Occipital lobe (tissue), 2 donors: ENCODE data around the gene GALNT14. TPM values are rescaled to one million over a fixed set of nuclear protein-coding genes. Genes with fewer than 3 reads are reported as not detected.

Source experiments
- DNase-seq: peaks from one replicate; lab custom pipeline; 2025; lab: John Stamatoyannopoulos, UW
- total RNA-seq: library from RNA; depleted of rRNA; stranded (reverse); fragments of >200 nt; gene quantifications from one replicate; pipeline ENCODE4 v1.2.3, GENCODE V29; 2014

The GALNT14 gene
- total RNA-seq, 1 donor from 2014 or later, result 4.7 TPM

GRCh38 chr2:31136000-31136399 is 2.2 kb downstream of the GALNT14 start:
- DNase-seq, result no peak

- DNase-seq, result no peak
Observed at GRCh38 chr2:31134480-31134879, 3.8 kb downstream of the GALNT14 start.

- no peak for DNase-seq
Observed at GRCh38 chr2:31132786-31133185, 5.5 kb downstream of the GALNT14 start.

GRCh38 chr2:31131871-31132270 is 6.4 kb downstream of the GALNT14 start:
- no peak for DNase-seq

- DNase-seq, result no peak
Observed at GRCh38 chr2:31129375-31130171, 8.7 kb downstream of the GALNT14 start.

- DNase-seq, result no peak
Observed at GRCh38 chr2:31127931-31128330, 10.3 kb downstream of the GALNT14 start.

GRCh38 chr2:31125918-31126695 is 12.1 kb downstream of the GALNT14 start:
- no peak for DNase-seq

GRCh38 chr2:31124904-31125303 is 13.3 kb downstream of the GALNT14 start:
- no peak for DNase-seq

GRCh38 chr2:31122133-31122532 is 16.1 kb downstream of the GALNT14 start:
- no peak for DNase-seq

GRCh38 chr2:31113765-31114164 is 24.5 kb downstream of the GALNT14 start:
- DNase-seq, result no peak

- no peak for DNase-seq
Observed at GRCh38 chr2:31112544-31112943, 25.7 kb downstream of the GALNT14 start.

GRCh38 chr2:31110998-31111397 is 27.2 kb downstream of the GALNT14 start:
- DNase-seq, result no peak

GRCh38 chr2:31110431-31110830 is 27.8 kb downstream of the GALNT14 start:
- no peak for DNase-seq

- no peak for DNase-seq
Observed at GRCh38 chr2:31109633-31110192, 28.5 kb downstream of the GALNT14 start.

GRCh38 chr2:31108561-31109286 is 29.5 kb downstream of the GALNT14 start:
- DNase-seq, result no peak

- peak; percentile 14 for DNase-seq
Observed at GRCh38 chr2:31107591-31108300, 30.5 kb downstream of the GALNT14 start.

GRCh38 chr2:31101701-31102100 is 36.5 kb downstream of the GALNT14 start:
- DNase-seq, result no peak

- no peak for DNase-seq
Observed at GRCh38 chr2:31097962-31098613, 40.2 kb downstream of the GALNT14 start.

- DNase-seq, result no peak
Observed at GRCh38 chr2:31090188-31090587, 48.1 kb downstream of the GALNT14 start.

- DNase-seq, result no peak
Observed at GRCh38 chr2:31089645-31090044, 48.6 kb downstream of the GALNT14 start.
